Gastroesophageal sphincter (tissue), 3 donors: ENCODE measurements around the gene GRM8.

Experiments used
- CTCF ChIP-seq, 4 experiments: fragments of 200-600 bp in 2 of 4; fragments of 450-650 bp in 2 of 4; sonication (generic) in 1 of 4; IDR thresholded peaks; one replicate each; pipeline ENCODE4 v1.5.1; 2017 to 2019; ENCODE audit warnings: antibody characterized with exemption in 4 of 4, mild to moderate bottlenecking in 2 of 4, moderate library complexity in 2 of 4
- EP300 ChIP-seq: sonication (generic); formaldehyde crosslinking; IDR thresholded peaks from one replicate; pipeline ENCODE4 v1.6.1; 2017; ENCODE audit warnings: antibody characterized with exemption, mild to moderate bottlenecking
- POLR2A ChIP-seq, 2 donors: fragments of 450-650 bp; IDR thresholded peaks; one replicate each; pipeline ENCODE4 v1.6.1; 2017; ENCODE audit warnings: antibody characterized with exemption in 2 of 2, mild to moderate bottlenecking in 2 of 2, moderate library complexity in 1 of 2

- TF ChIP-seq CTCF (IDR thresholded peaks at IDR 0.05) (no peak), EP300 (no peak), POLR2A (IDR thresholded peaks at IDR 0.05) (no peak)
Observed at GRCh38 chr7:127056202-127056601, 196.5 kb downstream of the GRM8 start.
